NCI-H2227 treated with DMSO at 0.1 percent for 48 hours (cell line): ENCODE data around the gene SLC17A9.

Source experiments
- DNase-seq: peaks from one replicate; lab custom pipeline; 2025; lab: John Stamatoyannopoulos, UW

Gene SLC17A9

GRCh38 chr20:63017826-63018411 lies 65.4 kb downstream of the SLC17A9 start:
- DNase-seq: no peak
